HCT116 (cell line): ENCODE results near the gene PCDHA9.

Source experiments
- FOSL1 ChIP-seq: IDR thresholded peaks from 2 replicates; pipeline ENCODE4 v1.6.1; 2012; ENCODE audit warnings: low read depth
- TCF7L2 ChIP-seq: IDR thresholded peaks from 2 replicates; pipeline ENCODE4 v1.7.0; 2011; ENCODE audit warnings: borderline replicate concordance, inconsistent platforms; ENCODE audit not compliant: insufficient read depth, insufficient read length; ENCODE audit errors: extremely low read depth
- TF ChIP-seq, protein P1 (sequence below), 3 experiments: fragments of 200-600 bp in 1 of 3; sonication (generic) in 1 of 3; IDR thresholded peaks in 2 of 3; conservative IDR thresholded peaks in 1 of 3; 2 replicates each; pipeline ENCODE4 v1.5.1; 2012 to 2017; ENCODE audit warnings: low read depth in 2 of 3, low read length in 2 of 3, antibody characterized with exemption in 1 of 3, borderline replicate concordance in 1 of 3, control low read depth in 1 of 3, mild to moderate bottlenecking in 1 of 3, mixed read lengths in 1 of 3, mixed run types in 1 of 3, moderate library complexity in 1 of 3; ENCODE audit not compliant: insufficient read depth in 1 of 3

GRCh38 chr5:140835622-140836510, 12.3 kb upstream of the PCDHA9 start:
- TF ChIP-seq, protein P1, sequence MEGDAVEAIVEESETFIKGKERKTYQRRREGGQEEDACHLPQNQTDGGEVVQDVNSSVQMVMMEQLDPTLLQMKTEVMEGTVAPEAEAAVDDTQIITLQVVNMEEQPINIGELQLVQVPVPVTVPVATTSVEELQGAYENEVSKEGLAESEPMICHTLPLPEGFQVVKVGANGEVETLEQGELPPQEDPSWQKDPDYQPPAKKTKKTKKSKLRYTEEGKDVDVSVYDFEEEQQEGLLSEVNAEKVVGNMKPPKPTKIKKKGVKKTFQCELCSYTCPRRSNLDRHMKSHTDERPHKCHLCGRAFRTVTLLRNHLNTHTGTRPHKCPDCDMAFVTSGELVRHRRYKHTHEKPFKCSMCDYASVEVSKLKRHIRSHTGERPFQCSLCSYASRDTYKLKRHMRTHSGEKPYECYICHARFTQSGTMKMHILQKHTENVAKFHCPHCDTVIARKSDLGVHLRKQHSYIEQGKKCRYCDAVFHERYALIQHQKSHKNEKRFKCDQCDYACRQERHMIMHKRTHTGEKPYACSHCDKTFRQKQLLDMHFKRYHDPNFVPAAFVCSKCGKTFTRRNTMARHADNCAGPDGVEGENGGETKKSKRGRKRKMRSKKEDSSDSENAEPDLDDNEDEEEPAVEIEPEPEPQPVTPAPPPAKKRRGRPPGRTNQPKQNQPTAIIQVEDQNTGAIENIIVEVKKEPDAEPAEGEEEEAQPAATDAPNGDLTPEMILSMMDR (IDR thresholded peaks at IDR 0.05 in 2 of 3, conservative IDR thresholded peaks at IDR 0.05 in 1 of 3; ENCODE audit: borderline replicate concordance in 1 of 3, insufficient read depth in 1 of 3, low read depth in 2 of 3, low read length in 2 of 3): no peak
- no peak for TF ChIP-seq TCF7L2
- no peak for TF ChIP-seq FOSL1
